PC-9 (cell line): ENCODE measurements around the gene CCT8L2. TPM values are rescaled to one million over a fixed set of nuclear protein-coding genes. Genes with fewer than 3 reads are reported as not detected.
"Not testable (repeated sequence)": the region's sequence is repeated elsewhere in the genome, so short reads cannot be mapped to it uniquely, and the experiment has no call there.

ENCODE experiments used
- BruUV-seq: library from RNA; stranded (reverse); fragments of 400-500 nt; replicated peaks from 2 replicates; lab custom pipeline; 2021; lab: Mats Ljungman, UMichigan
- CTCF ChIA-PET: fragments of 300-600 bp; sonication (Branson Sonifier 250); formaldehyde crosslinking; loops from one replicate; lab custom pipeline; 2022; ENCODE audit warnings: antibody characterized with exemption; lab: Charles Lee
- POLR2A ChIA-PET: fragments of 300-600 bp; sonication (Branson Sonifier 250); formaldehyde crosslinking; loops from one replicate; lab custom pipeline; 2022; ENCODE audit warnings: antibody characterized with exemption; ENCODE audit not compliant: unreplicated experiment; lab: Charles Lee
- DNase-seq, 2 experiments: peaks; one replicate each; pipeline versions ENCODE4 v3.0.0 to v3.0.0-alpha.2; 2015 to 2022; ENCODE audit warnings: mixed read lengths in 1 of 2
- H2AFZ ChIP-seq: fragments of 200-600 bp; sonication (generic); 2 replicates; pipeline ENCODE4 v1.8.1; 2017; ENCODE audit warnings: antibody characterized with exemption
- H3F3A ChIP-seq: fragments of 200-600 bp; sonication (generic); 2 replicates; pipeline ENCODE4 v1.8.1; 2017; ENCODE audit warnings: antibody characterized with exemption, mild to moderate bottlenecking, low read depth; ENCODE audit not compliant: insufficient read depth
- H3K27ac ChIP-seq: fragments of 200-600 bp; sonication (generic); 2 replicates; pipeline ENCODE4 v1.6.1; 2016; ENCODE audit warnings: mixed run types
- H3K27me3 ChIP-seq: fragments of 200-600 bp; sonication (generic); 2 replicates; pipeline ENCODE4 v1.6.1; 2016; ENCODE audit warnings: low read depth, mixed run types; ENCODE audit not compliant: insufficient read depth
- H3K36me3 ChIP-seq: fragments of 200-600 bp; sonication (generic); 2 replicates; pipeline ENCODE4 v1.6.1; 2016; ENCODE audit warnings: low read depth, mixed run types
- H3K4me1 ChIP-seq: fragments of 200-600 bp; sonication (generic); replicated peaks from 2 replicates; pipeline ENCODE4 v1.6.1; 2016; ENCODE audit warnings: mixed run types; ENCODE audit not compliant: insufficient read depth
- H3K4me2 ChIP-seq: fragments of 200-600 bp; sonication (generic); 2 replicates; pipeline ENCODE4 v1.6.1; 2017; ENCODE audit warnings: mixed run types
- H3K4me3 ChIP-seq: fragments of 200-600 bp; sonication (generic); 2 replicates; pipeline ENCODE4 v1.6.1; 2016; ENCODE audit warnings: mixed run types
- H3K79me2 ChIP-seq: fragments of 200-600 bp; sonication (generic); 2 replicates; pipeline ENCODE4 v1.6.1; 2017; ENCODE audit warnings: low read depth, mixed run types
- H3K9me2 ChIP-seq: fragments of 200-600 bp; sonication (generic); 2 replicates; pipeline ENCODE4 v1.8.1; 2017; ENCODE audit warnings: mild to moderate bottlenecking; ENCODE audit not compliant: insufficient read depth
- H3K9me3 ChIP-seq: fragments of 200-600 bp; sonication (generic); 2 replicates; pipeline ENCODE4 v1.8.1; 2016; ENCODE audit warnings: low read depth; ENCODE audit not compliant: insufficient read depth
- H4K20me1 ChIP-seq: fragments of 200-600 bp; sonication (generic); 2 replicates; pipeline ENCODE4 v1.8.1; 2017; ENCODE audit not compliant: insufficient read depth
- EZH2 ChIP-seq: fragments of 200-600 bp; sonication (generic); IDR thresholded peaks from 2 replicates; pipeline ENCODE4 v1.8.0; 2017; ENCODE audit warnings: antibody characterized with exemption, low read depth
- intact Hi-C: fragments of 100-400 bp; cut with micrococcal nuclease; formaldehyde crosslinking; loops from one replicate; pipeline ENCODE4 v1.10.0; 2022; ENCODE audit not compliant: unreplicated experiment
- total RNA-seq: library from RNA; stranded (reverse); gene quantifications from 2 replicates; pipeline ENCODE4 v1.2.3, GENCODE V29; 2021
- TF ChIP-seq, protein P1 (sequence below): fragments of 200-600 bp; sonication (generic); conservative IDR thresholded peaks from 2 replicates; pipeline ENCODE4 v1.6.1; 2017; ENCODE audit warnings: mixed run types, antibody characterized with exemption, mild to moderate bottlenecking, moderate library complexity

The CCT8L2 gene
- total RNA-seq, 1 experiment from 2014 or later: not detected

DNA sequence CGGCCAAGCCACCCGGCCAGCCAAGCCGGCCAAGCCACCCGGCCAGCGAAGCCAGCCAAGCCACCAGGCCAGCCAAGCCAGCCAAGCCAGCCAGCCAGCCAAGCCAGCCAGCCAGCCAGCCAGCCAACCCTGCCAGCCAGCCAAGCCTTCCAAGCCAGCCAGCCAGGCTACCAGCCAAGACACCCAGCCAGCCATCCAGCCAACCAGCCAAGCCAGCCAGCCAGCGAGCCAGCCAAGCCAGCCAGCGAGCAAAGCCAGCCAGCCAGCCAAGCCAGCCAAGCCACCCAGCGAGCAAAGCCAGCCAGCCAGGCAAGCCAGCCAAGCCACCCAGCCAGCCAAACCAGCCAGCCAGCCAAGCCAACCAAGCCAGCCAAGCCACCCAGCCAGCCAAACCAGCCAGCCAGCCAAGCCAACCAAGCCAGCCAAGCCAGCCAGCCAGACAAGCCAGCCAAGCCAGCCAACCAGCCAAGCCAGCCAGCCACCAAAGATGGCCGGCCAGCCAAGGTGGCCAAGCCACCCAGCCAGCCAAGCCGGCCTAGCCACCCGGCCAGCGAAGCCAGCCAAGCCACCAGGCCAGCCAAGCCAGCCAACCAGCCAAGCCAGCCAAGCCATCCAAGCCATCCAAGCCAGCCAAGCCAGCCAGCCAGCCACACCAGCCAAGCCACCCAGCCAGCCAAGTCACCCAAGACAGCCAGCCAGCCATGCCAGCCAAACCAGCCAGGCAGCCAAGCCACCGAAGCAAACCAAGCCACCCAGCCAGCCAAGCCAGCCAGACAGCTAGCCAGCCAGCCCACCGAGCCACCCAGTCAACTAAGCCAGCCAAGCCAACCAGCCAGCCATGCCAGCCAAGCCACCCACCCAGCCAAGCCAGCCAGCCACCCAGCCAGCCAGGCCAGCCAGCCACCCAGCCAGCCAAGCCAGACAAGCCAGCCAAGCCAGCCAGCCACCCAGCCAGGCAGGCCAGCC lies 28.8 kb downstream of the CCT8L2 start:
- no peak overlapping the region for H2AFZ ChIP-seq
- ChIA-PET CTCF (no interaction called here), POLR2A (no interaction called here)
- intact Hi-C loops: no loop called here
- TF ChIP-seq, protein P1, sequence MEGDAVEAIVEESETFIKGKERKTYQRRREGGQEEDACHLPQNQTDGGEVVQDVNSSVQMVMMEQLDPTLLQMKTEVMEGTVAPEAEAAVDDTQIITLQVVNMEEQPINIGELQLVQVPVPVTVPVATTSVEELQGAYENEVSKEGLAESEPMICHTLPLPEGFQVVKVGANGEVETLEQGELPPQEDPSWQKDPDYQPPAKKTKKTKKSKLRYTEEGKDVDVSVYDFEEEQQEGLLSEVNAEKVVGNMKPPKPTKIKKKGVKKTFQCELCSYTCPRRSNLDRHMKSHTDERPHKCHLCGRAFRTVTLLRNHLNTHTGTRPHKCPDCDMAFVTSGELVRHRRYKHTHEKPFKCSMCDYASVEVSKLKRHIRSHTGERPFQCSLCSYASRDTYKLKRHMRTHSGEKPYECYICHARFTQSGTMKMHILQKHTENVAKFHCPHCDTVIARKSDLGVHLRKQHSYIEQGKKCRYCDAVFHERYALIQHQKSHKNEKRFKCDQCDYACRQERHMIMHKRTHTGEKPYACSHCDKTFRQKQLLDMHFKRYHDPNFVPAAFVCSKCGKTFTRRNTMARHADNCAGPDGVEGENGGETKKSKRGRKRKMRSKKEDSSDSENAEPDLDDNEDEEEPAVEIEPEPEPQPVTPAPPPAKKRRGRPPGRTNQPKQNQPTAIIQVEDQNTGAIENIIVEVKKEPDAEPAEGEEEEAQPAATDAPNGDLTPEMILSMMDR: no peak
- no peak for TF ChIP-seq EZH2
- DNase-seq: no peak
- H3F3A ChIP-seq: no peaks in the 10 kb centered on the region
- no peak overlapping the region for H3K4me3 ChIP-seq
- no peaks in the 10 kb centered on the region for H3K27me3 ChIP-seq
- H3K36me3 ChIP-seq: no peaks in the 10 kb centered on the region
- no peaks in the 10 kb centered on the region for H3K79me2 ChIP-seq
- no peaks in the 10 kb centered on the region for H4K20me1 ChIP-seq
- no peaks in the 10 kb centered on the region for H3K9me3 ChIP-seq
- H3K4me1 ChIP-seq: no peaks in the 10 kb centered on the region
- no TSS peak for BruUV-seq
- H3K27ac ChIP-seq: no peak overlapping the region
- H3K4me2 ChIP-seq: no peak overlapping the region
- H3K9me2 ChIP-seq: no peaks in the 10 kb centered on the region

DNA sequence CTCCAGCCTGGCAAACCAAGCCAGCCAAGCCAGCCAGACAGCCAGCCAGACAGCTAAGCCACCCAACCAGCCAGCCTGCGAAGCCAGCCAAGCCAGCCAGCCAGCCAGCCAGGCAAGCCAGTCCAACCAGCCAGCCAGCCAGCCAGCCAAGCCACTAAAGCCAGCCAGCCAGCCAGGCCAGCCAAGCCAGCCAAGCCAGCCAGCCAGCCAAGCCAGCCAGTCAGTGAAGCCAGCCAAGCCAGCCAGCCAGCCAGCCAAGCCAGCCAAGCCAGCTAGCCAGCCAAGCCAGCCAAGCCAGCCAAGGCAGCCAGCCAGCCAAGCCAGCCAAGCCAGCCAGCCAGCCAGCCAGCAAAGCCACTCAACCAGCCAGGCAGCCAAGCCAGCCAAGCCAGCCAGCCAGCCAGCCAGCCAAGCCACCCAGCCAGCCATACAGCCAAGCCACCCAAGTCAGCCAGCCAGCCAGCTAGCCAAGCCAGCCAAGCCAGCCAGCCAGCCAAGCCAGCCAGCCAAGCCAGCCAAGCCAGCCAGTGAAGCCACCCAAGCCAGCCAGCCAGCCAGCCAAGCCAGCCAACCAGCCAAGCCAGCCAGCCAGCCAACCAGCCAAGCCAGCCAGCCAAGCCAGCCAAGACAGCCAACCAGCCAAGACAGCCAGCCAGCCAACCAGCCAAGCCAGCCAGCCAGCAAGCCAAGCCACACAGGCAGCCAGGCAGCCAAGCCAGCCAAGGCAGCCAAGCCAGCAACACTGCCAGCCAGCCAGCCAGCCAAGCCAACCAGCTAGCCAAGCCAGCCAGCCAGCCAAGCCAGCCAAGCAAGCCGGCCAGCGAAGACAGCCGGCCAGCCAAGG lies 29.7 kb downstream of the CCT8L2 start:
- Histone ChIP-seq H3K9me3 (no peaks in the 10 kb centered on the region), H3K27ac (no peak overlapping the region), H3K79me2 (no peaks in the 10 kb centered on the region), H2AFZ (no peak overlapping the region), H3K4me1 (no peaks in the 10 kb centered on the region), H3K9me2 (no peaks in the 10 kb centered on the region), H3K4me2 (no peak overlapping the region), H3K27me3 (no peaks in the 10 kb centered on the region), H4K20me1 (no peaks in the 10 kb centered on the region), H3K4me3 (no peak overlapping the region), H3K36me3 (no peaks in the 10 kb centered on the region), H3F3A (no peaks in the 10 kb centered on the region)
- DNase-seq: no peak
- intact Hi-C loops: no loop called here
- no peak for TF ChIP-seq EZH2
- TF ChIP-seq, protein P1: no peak
- POLR2A ChIA-PET: no interaction called here
- CTCF ChIA-PET: no interaction called here
- no TSS peak for BruUV-seq

DNA sequence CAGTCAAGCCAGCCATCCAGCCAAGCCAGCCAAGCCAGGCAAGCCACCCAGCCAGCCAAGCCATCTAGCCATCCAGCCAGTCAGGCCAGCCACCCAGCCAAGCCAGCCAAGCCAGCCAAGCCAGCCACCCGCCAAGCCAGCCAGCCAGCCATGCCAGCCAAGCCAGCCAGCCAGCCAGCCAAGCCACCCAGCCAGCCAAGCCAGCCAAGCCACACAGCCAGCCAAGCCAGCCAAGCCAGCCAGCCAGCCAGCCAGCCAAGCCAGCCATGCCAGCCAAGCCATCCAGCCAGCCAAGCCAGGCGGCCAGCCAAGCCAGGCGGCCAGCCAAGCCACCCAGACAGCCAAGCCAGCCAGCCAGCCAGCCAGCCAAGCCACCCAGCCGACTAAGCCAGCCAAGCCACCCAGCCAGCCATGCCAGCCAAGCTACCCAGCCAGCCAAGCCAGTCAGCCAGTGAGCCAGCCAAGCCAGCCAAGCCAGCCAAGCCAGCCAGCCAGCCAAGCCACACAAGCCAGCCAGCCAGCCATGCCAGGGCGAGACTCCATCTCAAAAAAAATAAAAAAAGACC lies 31.4 kb downstream of the CCT8L2 start:
- H3K27me3 ChIP-seq, BruUV-seq, H3K9me3 ChIP-seq, H3K36me3 ChIP-seq, H3K27ac ChIP-seq, intact Hi-C loops, H3F3A ChIP-seq, H3K4me1 ChIP-seq, H3K79me2 ChIP-seq, H4K20me1 ChIP-seq, DNase-seq, H3K9me2 ChIP-seq, H3K4me2 ChIP-seq, POLR2A ChIA-PET, H3K4me3 ChIP-seq, H2AFZ ChIP-seq, CTCF ChIA-PET: not testable (repeated sequence)

DNA sequence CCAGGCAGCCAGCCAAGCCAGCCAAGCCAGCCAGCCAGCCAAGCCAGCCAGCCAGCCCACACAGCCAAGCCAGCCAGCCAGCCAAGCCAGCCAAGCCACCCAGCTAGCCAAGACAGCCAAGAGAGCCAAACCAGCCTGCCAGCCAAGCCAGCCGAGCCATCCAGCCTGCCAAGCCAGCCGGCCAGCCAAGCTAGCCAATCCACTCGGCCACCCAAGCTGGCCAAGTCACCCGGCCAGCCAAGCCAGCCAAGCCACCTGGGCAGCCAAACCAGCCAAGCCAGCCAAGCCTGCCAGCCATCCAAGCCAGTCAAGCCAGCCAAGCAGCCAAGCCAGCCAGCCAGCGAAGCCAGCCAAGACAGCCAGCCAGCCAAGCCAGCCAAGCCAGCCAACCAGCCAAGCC lies 32.0 kb downstream of the CCT8L2 start:
- H3F3A ChIP-seq, H3K4me3 ChIP-seq, H2AFZ ChIP-seq, H4K20me1 ChIP-seq, H3K27ac ChIP-seq, POLR2A ChIA-PET, H3K36me3 ChIP-seq, H3K27me3 ChIP-seq, intact Hi-C loops, BruUV-seq, H3K4me2 ChIP-seq, H3K9me2 ChIP-seq, CTCF ChIA-PET, DNase-seq, H3K4me1 ChIP-seq, H3K9me3 ChIP-seq, H3K79me2 ChIP-seq: not testable (repeated sequence)

DNA sequence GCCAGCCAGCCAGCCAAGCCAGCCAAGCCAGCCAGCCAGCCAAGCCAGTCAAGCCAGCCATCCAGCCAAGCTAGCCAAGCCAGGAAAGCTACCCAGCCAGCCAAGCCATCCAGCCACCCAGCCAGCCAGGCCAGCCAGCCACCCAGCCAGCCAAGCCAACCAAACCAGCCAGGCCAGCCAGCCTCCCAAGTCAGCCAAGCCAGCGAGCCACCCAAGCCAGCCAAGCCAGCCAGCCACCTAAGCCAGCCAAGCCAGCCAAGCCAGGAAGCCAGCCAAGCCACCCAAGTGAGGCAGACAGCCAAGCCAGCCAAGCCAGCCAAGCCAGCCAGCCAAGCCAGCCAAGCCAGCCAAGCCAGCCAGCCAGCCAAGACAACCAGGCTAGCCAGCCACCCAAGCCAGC lies 32.6 kb downstream of the CCT8L2 start:
- CTCF ChIA-PET, H2AFZ ChIP-seq: not testable (repeated sequence)

More for the DNA sequence above, 32.6 kb downstream of the CCT8L2 start:
- BruUV-seq, H3K36me3 ChIP-seq, H3K27ac ChIP-seq, H3K9me3 ChIP-seq, H3K4me1 ChIP-seq, H3K4me2 ChIP-seq, H4K20me1 ChIP-seq, intact Hi-C loops, POLR2A ChIA-PET, H3K9me2 ChIP-seq, H3K27me3 ChIP-seq, H3K4me3 ChIP-seq, H3K79me2 ChIP-seq, DNase-seq, H3F3A ChIP-seq: not testable (repeated sequence)
